ENCODE measurements around the gene ACY1.

- no peak for TF ChIP-seq CTCF (IDR thresholded peaks at IDR 0.05; ENCODE audit: borderline replicate concordance, extremely low read depth, low read length, poor library complexity, severe bottlenecking)
- TF ChIP-seq EZH2 (IDR thresholded peaks at IDR 0.05; ENCODE audit: borderline replicate concordance, low read depth, low read length, severe bottlenecking) = no peak
Measured at GRCh38 chr3:52012699-52013098, 29.4 kb downstream of the ACY1 start.

Measured in DND-41 (cell line).